Lung microvascular endothelial cell (primary cell): ENCODE measurements around the gene PRUNE2. TPM values are rescaled to one million over a fixed set of nuclear protein-coding genes. Genes with fewer than 3 reads are reported as not detected.
A peak's percentile ranks its signal among the peaks of the same experiment; 100 is the strongest.

Experiments used
- DNase-seq, 2 donors: peaks; one replicate each; pipeline versions ENCODE4 v3.0.0 to v3.0.0-alpha.2; 2010; ENCODE audit warnings: low read depth in 2 of 2
- total RNA-seq: library from RNA; depleted of rRNA; stranded (reverse); fragments of >200 nt; gene quantifications from 2 replicates; pipeline ENCODE4 v1.2.1, GENCODE V29; 2014

PRUNE2 gene
- total RNA-seq, 1 donor from 2014 or later = 8.5 TPM

GRCh38 chr9:76700916-76701315 is 205.0 kb downstream of the PRUNE2 start:
- DNase-seq = no peak

GRCh38 chr9:76699971-76700370 is 205.9 kb downstream of the PRUNE2 start:
- peak in 1 of 2 donors; percentile 34 for DNase-seq

GRCh38 chr9:76697554-76697953 is 208.4 kb downstream of the PRUNE2 start:
- DNase-seq = no peak

- DNase-seq = no peak
Observed at GRCh38 chr9:76697081-76697480, 208.8 kb downstream of the PRUNE2 start.

GRCh38 chr9:76693912-76694311 is 212.0 kb downstream of the PRUNE2 start:
- DNase-seq = no peak

GRCh38 chr9:76692458-76693129 is 213.3 kb downstream of the PRUNE2 start:
- no peak for DNase-seq

- peak; percentile 21 to 43 for DNase-seq
Observed at GRCh38 chr9:76691517-76692313, 214.2 kb downstream of the PRUNE2 start.

- no peak for DNase-seq
Observed at GRCh38 chr9:76690973-76691370, 214.9 kb downstream of the PRUNE2 start.

- no peak for DNase-seq
Observed at GRCh38 chr9:76690246-76690972, 215.5 kb downstream of the PRUNE2 start.

- DNase-seq = peak; percentile 26 to 47
Observed at GRCh38 chr9:76688471-76689238, 217.3 kb downstream of the PRUNE2 start.

- DNase-seq = peak; percentile 29 to 97
Observed at GRCh38 chr9:76687861-76688391, 218.0 kb downstream of the PRUNE2 start.

GRCh38 chr9:76686756-76687155 is 219.2 kb downstream of the PRUNE2 start:
- DNase-seq = no peak

- no peak for DNase-seq
Observed at GRCh38 chr9:76684213-76684612, 221.7 kb downstream of the PRUNE2 start.

GRCh38 chr9:76681556-76681955 is 224.4 kb downstream of the PRUNE2 start:
- no peak for DNase-seq

GRCh38 chr9:76680716-76681425 is 225.0 kb downstream of the PRUNE2 start:
- no peak for DNase-seq

GRCh38 chr9:76677481-76678055 is 228.3 kb downstream of the PRUNE2 start:
- DNase-seq = peak; percentile 88 to 92

GRCh38 chr9:76676857-76677256 is 229.1 kb downstream of the PRUNE2 start:
- DNase-seq = peak in 1 of 2 donors; percentile 23

GRCh38 chr9:76667521-76667957 is 238.4 kb downstream of the PRUNE2 start:
- peak in 1 of 2 donors; percentile 48 for DNase-seq

GRCh38 chr9:76665966-76666365 is 239.9 kb downstream of the PRUNE2 start:
- peak; percentile 45 to 71 for DNase-seq

GRCh38 chr9:76665458-76665857 is 240.5 kb downstream of the PRUNE2 start:
- DNase-seq = no peak
